GM12878 (cell line): ENCODE results near the gene HIVEP3.

Source experiments
- CEBPB ChIP-seq, 2 experiments: fragments of 150-350 bp in 1 of 2; IDR thresholded peaks; 2 replicates each; pipeline ENCODE4 v1.6.1; 2012 to 2014; ENCODE audit warnings: low read depth in 2 of 2, low read length in 2 of 2, borderline replicate concordance in 1 of 2, inconsistent platforms in 1 of 2
- EP300 ChIP-seq, 2 experiments: fragments of 150-350 bp in 1 of 2; IDR thresholded peaks; 2 replicates each; pipeline ENCODE4 v1.6.1; 2011 to 2012; ENCODE audit warnings: low read depth in 2 of 2, low read length in 2 of 2, borderline replicate concordance in 1 of 2, improper control_type of control experiment in 1 of 2, inconsistent platforms in 1 of 2; ENCODE audit not compliant: control insufficient read depth in 1 of 2
- EZH2 ChIP-seq: IDR thresholded peaks from 2 replicates; pipeline ENCODE4 v1.6.1; 2012; ENCODE audit warnings: low read depth, mild to moderate bottlenecking, control low read depth, inconsistent platforms, low read length, borderline replicate concordance; ENCODE audit not compliant: control insufficient read depth
- JUNB ChIP-seq: IDR thresholded peaks from 2 replicates; pipeline ENCODE4 v1.6.1; 2016; ENCODE audit warnings: antibody characterized with exemption, mild to moderate bottlenecking
- JUND ChIP-seq: IDR thresholded peaks from 2 replicates; pipeline ENCODE4 v1.6.1; 2012; ENCODE audit warnings: low read depth, mild to moderate bottlenecking, low read length, improper control_type of control experiment, moderate library complexity
- POLR2A ChIP-seq: IDR thresholded peaks from 2 replicates; pipeline ENCODE4 v1.6.1; 2011; ENCODE audit warnings: low read depth, mild to moderate bottlenecking, low read length
- POLR2AphosphoS5 ChIP-seq: IDR thresholded peaks from 2 replicates; pipeline ENCODE4 v1.6.1; 2011; ENCODE audit warnings: mild to moderate bottlenecking, low read length, inconsistent platforms
- ZZZ3 ChIP-seq: IDR thresholded peaks from 2 replicates; pipeline ENCODE4 v1.6.1; 2011; ENCODE audit warnings: low read depth; ENCODE audit not compliant: control insufficient read depth, insufficient read length
- TF ChIP-seq, protein P1 (sequence below), 3 experiments: IDR thresholded peaks in 2 of 3; conservative IDR thresholded peaks in 1 of 3; 2 replicates each; pipeline ENCODE4 v1.5.1; 2011; ENCODE audit warnings: low read depth in 3 of 3, low read length in 3 of 3, mild to moderate bottlenecking in 3 of 3, control low read depth in 2 of 3, moderate library complexity in 2 of 3, inconsistent platforms in 1 of 3, mixed read lengths in 1 of 3; ENCODE audit not compliant: control insufficient read depth in 2 of 3, insufficient read depth in 1 of 3; ENCODE audit errors: extremely low read depth in 1 of 3
- TF ChIP-seq, protein P2 (sequence below): IDR thresholded peaks from 2 replicates; pipeline ENCODE4 v1.6.1; 2011; ENCODE audit warnings: low read depth, mild to moderate bottlenecking, low read length, moderate library complexity, borderline replicate concordance; ENCODE audit errors: extremely low read depth
- TF ChIP-seq, protein P3 (sequence below): IDR thresholded peaks from 2 replicates; pipeline ENCODE4 v1.6.1; 2011; ENCODE audit warnings: borderline replicate concordance, low read depth, mild to moderate bottlenecking, moderate library complexity, mixed read lengths, low read length; ENCODE audit not compliant: insufficient read depth; ENCODE audit errors: extremely low read length

DNA sequence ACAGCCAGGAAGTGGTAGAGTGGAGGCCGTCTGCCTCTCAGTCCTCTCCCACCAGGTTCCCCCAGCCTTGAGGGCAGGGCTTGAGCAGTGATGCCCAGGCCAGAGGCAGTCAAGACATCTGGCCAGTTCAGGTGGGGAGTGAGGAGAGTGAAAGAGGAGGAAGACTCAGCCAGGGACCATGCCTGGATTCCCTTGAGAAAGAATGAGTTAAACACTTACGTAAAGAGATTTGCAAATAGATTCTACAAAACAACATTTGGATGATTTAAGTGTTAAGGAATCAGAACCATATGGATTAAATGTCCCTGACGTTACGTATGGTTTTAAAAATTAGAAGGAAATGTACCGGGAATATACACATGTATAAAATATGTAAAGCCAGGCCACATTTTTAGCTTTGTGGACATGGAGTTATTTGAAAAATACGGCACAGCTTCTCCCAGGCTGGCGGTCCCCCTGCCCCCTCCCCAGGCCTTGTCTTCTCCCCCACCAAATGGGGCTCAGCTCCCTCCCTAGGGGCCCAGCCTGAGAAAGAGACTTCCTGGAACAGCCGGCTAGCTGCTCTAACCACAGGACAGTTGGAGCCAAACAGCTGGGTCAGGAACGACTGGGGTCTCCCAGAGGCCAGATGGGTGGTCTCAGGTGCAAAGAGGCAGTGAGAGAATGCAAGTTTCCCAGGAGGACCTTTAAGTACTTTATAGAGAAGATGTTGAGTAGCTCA lies 245.9 kb downstream of the HIVEP3 start:
- TF ChIP-seq, protein P1, sequence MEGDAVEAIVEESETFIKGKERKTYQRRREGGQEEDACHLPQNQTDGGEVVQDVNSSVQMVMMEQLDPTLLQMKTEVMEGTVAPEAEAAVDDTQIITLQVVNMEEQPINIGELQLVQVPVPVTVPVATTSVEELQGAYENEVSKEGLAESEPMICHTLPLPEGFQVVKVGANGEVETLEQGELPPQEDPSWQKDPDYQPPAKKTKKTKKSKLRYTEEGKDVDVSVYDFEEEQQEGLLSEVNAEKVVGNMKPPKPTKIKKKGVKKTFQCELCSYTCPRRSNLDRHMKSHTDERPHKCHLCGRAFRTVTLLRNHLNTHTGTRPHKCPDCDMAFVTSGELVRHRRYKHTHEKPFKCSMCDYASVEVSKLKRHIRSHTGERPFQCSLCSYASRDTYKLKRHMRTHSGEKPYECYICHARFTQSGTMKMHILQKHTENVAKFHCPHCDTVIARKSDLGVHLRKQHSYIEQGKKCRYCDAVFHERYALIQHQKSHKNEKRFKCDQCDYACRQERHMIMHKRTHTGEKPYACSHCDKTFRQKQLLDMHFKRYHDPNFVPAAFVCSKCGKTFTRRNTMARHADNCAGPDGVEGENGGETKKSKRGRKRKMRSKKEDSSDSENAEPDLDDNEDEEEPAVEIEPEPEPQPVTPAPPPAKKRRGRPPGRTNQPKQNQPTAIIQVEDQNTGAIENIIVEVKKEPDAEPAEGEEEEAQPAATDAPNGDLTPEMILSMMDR (IDR thresholded peaks at IDR 0.05 in 2 of 3, conservative IDR thresholded peaks at IDR 0.05 in 1 of 3; ENCODE audit: control insufficient read depth in 2 of 3, extremely low read depth in 1 of 3, insufficient read depth in 1 of 3, low read depth in 3 of 3, low read length in 3 of 3): no peak
- no peak for TF ChIP-seq EP300 (IDR thresholded peaks at IDR 0.05; ENCODE audit: borderline replicate concordance in 1 of 2, control insufficient read depth in 1 of 2, low read depth in 2 of 2, low read length in 2 of 2)
- no peak for TF ChIP-seq POLR2A
- no peak for TF ChIP-seq JUND
- no peak for TF ChIP-seq POLR2AphosphoS5
- TF ChIP-seq, protein P2, sequence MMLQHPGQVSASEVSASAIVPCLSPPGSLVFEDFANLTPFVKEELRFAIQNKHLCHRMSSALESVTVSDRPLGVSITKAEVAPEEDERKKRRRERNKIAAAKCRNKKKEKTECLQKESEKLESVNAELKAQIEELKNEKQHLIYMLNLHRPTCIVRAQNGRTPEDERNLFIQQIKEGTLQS: no peak
- no peak for TF ChIP-seq EZH2
- no peak for TF ChIP-seq JUNB
- TF ChIP-seq ZZZ3: no peak
- no peak for TF ChIP-seq CEBPB (IDR thresholded peaks at IDR 0.05; ENCODE audit: borderline replicate concordance in 1 of 2, low read depth in 2 of 2, low read length in 2 of 2)
- TF ChIP-seq, protein P3, sequence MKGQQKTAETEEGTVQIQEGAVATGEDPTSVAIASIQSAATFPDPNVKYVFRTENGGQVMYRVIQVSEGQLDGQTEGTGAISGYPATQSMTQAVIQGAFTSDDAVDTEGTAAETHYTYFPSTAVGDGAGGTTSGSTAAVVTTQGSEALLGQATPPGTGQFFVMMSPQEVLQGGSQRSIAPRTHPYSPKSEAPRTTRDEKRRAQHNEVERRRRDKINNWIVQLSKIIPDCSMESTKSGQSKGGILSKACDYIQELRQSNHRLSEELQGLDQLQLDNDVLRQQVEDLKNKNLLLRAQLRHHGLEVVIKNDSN: no peak
